Glutamatergic neuron (in vitro differentiated cells): ENCODE results near the gene SYNDIG1. TPM values are rescaled to one million over a fixed set of nuclear protein-coding genes. Genes with fewer than 3 reads are reported as not detected.

ENCODE experiments used
- DNase-seq: peaks from one replicate; pipeline ENCODE4 v3.0.0; 2022
- H3K27ac Mint-ChIP-seq: one replicate; pipeline ENCODE4 v1.8.0; 2020; ENCODE audit warnings: mild to moderate bottlenecking, mixed read lengths, inconsistent platforms; ENCODE audit not compliant: unreplicated experiment
- H3K27me3 Mint-ChIP-seq: one replicate; pipeline ENCODE4 v1.8.0; 2020; ENCODE audit warnings: mild to moderate bottlenecking, moderate library complexity, mixed read lengths, inconsistent platforms; ENCODE audit not compliant: unreplicated experiment
- H3K36me3 Mint-ChIP-seq: one replicate; pipeline ENCODE4 v1.8.0; 2020; ENCODE audit warnings: mild to moderate bottlenecking, mixed read lengths, inconsistent platforms; ENCODE audit not compliant: unreplicated experiment
- H3K4me1 Mint-ChIP-seq: one replicate; pipeline ENCODE4 v1.8.0; 2020; ENCODE audit warnings: mild to moderate bottlenecking, low read depth, mixed read lengths, inconsistent platforms; ENCODE audit not compliant: unreplicated experiment
- H3K4me3 Mint-ChIP-seq: one replicate; pipeline ENCODE4 v1.8.0; 2020; ENCODE audit warnings: mild to moderate bottlenecking, mixed read lengths, inconsistent platforms; ENCODE audit not compliant: unreplicated experiment
- H3K9me3 Mint-ChIP-seq: one replicate; pipeline ENCODE4 v1.8.0; 2020; ENCODE audit warnings: mild to moderate bottlenecking, moderate library complexity, mixed read lengths, inconsistent platforms; ENCODE audit not compliant: unreplicated experiment
- total RNA-seq: library from RNA; stranded (reverse); fragmentation: NEBNext Ultra II Directional; extraction: Animal tissue kit (Norgen Biotek cat#: 25700); gene quantifications from one replicate; pipeline ENCODE4 v1.2.1, GENCODE V29; 2021; ENCODE audit not compliant: unreplicated experiment
- TF ChIP-seq, protein P1 (sequence below): fragments of 200-600 bp; sonication (generic); IDR thresholded peaks from one replicate; pipeline ENCODE4 v1.5.0; 2021; ENCODE audit not compliant: partially characterized antibody, unreplicated experiment

Gene SYNDIG1
- total RNA-seq, 1 donor from 2014 or later: 10.4 TPM

GRCh38 chr20:24679448-24680047 is 210.1 kb downstream of the SYNDIG1 start:
- H3K4me1 Mint-ChIP-seq: no peaks in the 10 kb centered on the region
- DNase-seq: no peak

DNA sequence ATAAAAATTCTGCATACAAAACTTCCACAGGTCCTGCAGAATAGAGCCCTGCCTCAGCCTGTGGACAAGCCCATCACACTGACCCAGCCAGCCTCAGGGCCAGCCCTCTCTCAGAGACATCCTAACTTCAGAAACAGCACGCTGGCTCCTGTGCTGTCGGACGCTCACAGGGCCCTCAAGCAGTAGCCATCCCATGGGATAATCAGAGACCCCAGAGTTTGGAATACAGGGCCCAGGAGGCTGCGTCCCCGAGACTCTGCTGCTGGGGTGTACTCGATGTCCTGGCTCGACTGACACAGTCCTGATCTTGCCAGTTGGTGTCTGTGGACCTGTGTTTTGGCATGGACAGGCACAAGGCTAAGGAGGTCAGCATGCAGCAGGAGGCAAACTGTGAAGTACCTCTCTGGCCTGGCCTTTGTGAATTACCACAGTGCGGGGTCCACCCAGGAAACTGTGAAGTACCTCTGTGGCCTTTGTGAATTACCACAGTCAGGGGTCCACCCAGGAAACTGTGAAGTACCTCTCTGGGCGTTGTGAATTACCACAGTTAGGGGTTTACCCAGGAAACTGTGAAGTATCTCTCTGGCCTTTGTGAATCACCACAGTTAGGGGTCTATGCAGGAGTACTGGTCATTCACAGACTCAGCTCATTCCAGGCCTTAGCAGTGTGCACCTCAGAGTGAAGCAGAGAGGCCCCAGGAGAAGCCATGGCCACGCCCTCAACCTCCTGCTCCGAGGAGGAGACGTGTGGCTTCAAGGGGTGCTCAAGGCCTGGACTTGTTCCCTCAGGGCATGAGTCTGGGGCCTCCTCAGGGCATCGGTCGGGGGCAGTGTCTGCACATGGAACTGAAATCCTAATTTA is 212.4 kb downstream of the SYNDIG1 start:
- Mint-ChIP-seq H3K27ac (no peak overlapping the region), H3K36me3 (no peaks in the 10 kb centered on the region), H3K9me3 (peaks cover 10% of the 10 kb centered on the region), H3K27me3 (peaks cover 2% of the 10 kb centered on the region), H3K4me3 (no peak overlapping the region), H3K4me1 (no peaks in the 10 kb centered on the region)
- DNase-seq: no peak
- TF ChIP-seq, protein P1, sequence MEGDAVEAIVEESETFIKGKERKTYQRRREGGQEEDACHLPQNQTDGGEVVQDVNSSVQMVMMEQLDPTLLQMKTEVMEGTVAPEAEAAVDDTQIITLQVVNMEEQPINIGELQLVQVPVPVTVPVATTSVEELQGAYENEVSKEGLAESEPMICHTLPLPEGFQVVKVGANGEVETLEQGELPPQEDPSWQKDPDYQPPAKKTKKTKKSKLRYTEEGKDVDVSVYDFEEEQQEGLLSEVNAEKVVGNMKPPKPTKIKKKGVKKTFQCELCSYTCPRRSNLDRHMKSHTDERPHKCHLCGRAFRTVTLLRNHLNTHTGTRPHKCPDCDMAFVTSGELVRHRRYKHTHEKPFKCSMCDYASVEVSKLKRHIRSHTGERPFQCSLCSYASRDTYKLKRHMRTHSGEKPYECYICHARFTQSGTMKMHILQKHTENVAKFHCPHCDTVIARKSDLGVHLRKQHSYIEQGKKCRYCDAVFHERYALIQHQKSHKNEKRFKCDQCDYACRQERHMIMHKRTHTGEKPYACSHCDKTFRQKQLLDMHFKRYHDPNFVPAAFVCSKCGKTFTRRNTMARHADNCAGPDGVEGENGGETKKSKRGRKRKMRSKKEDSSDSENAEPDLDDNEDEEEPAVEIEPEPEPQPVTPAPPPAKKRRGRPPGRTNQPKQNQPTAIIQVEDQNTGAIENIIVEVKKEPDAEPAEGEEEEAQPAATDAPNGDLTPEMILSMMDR: no peak

More at GRCh38 chr20:24679448-24680047, 210.1 kb downstream of the SYNDIG1 start:
- Mint-ChIP-seq H3K4me3 (no peak overlapping the region), H3K9me3 (peaks cover 4% of the 10 kb centered on the region), H3K27me3 (no peaks in the 10 kb centered on the region), H3K36me3 (no peaks in the 10 kb centered on the region), H3K27ac (no peak overlapping the region)
- TF ChIP-seq, protein P1: no peak

GRCh38 chr20:24682496-24682985 is 213.1 kb downstream of the SYNDIG1 start:
- Mint-ChIP-seq H3K4me1 (no peaks in the 10 kb centered on the region), H3K36me3 (peaks cover 2% of the 10 kb centered on the region), H3K27me3 (peaks cover 2% of the 10 kb centered on the region), H3K4me3 (no peak overlapping the region), H3K27ac (no peak overlapping the region), H3K9me3 (peaks cover 11% of the 10 kb centered on the region)
- TF ChIP-seq, protein P1: no peak
- DNase-seq: no peak

- H3K9me3 Mint-ChIP-seq: peaks cover 11% of the 10 kb centered on the region
- no peaks in the 10 kb centered on the region for H3K4me1 Mint-ChIP-seq
- no peak for DNase-seq
- no peak overlapping the region for H3K27ac Mint-ChIP-seq
- H3K4me3 Mint-ChIP-seq: no peak overlapping the region
- H3K36me3 Mint-ChIP-seq: peaks cover 6% of the 10 kb centered on the region
- peaks cover 2% of the 10 kb centered on the region for H3K27me3 Mint-ChIP-seq
- TF ChIP-seq, protein P1: no peak
Observed at GRCh38 chr20:24683676-24684075, 214.2 kb downstream of the SYNDIG1 start.
